ENCODE results near the gene DNMT3L. TPM values are rescaled to one million over a fixed set of nuclear protein-coding genes. Genes with fewer than 3 reads are reported as not detected.

The DNMT3L gene
- total RNA-seq (2021; fragmentation: NEBNext Ultra II Directional; extraction: Animal tissue kit (Norgen Biotek cat#: 25700)): not detected
- long read RNA-seq: 0 reads

DNA sequence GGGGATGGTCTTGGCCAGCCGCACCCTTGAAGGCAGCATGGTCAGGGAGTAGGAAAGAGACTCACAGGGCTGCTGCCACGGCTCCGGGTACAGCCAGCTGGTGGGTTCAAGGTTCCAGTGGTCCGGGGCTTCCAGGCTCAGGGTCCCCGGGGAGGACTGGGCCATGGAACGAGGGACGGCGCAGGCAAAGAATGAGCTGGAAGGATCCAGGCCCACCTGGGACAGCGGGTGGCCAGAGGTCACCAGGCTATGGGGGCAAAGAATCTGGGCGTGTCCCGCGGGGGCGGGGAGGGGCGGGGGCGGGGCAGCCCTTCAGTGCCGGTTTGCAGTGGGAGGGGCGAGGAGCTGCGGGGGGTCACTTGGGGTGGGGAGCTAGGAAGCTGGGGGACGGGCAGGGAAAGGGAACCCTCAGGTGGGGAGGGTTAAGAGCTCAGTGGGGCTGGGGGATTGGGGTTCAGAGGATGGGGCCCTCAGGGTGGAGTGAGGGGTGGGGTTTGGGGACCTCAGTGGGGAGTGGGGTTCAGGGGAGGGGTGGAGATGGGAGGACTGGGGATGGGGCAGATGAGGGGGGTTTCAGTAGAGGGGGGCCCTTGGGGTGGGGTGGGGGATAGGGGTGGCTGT is at the start of gene DNMT3L:
DNMT3L (minus strand) TSS at position 223 of the 621 bp plus-strand sequence. CDS start 638 bp downstream, outside the sequence.
- no peak for TF ChIP-seq CTCF (IDR thresholded peaks at IDR 0.05)
- H3K27ac Mint-ChIP-seq: no peak within 1 kb of the TSS
- no peak for DNase-seq
- no peaks in the 10 kb centered on the region for H3K36me3 Mint-ChIP-seq (ENCODE audit: low read depth)
- H3K27me3 Mint-ChIP-seq (ENCODE audit: insufficient read depth): peaks cover 13% of the 10 kb centered on the region
- H3K4me1 Mint-ChIP-seq (ENCODE audit: low read depth): no peaks in the 10 kb centered on the region
- H3K9me3 Mint-ChIP-seq: no peaks in the 10 kb centered on the region
- no peak within 1 kb of the TSS for H3K4me3 Mint-ChIP-seq

DNA sequence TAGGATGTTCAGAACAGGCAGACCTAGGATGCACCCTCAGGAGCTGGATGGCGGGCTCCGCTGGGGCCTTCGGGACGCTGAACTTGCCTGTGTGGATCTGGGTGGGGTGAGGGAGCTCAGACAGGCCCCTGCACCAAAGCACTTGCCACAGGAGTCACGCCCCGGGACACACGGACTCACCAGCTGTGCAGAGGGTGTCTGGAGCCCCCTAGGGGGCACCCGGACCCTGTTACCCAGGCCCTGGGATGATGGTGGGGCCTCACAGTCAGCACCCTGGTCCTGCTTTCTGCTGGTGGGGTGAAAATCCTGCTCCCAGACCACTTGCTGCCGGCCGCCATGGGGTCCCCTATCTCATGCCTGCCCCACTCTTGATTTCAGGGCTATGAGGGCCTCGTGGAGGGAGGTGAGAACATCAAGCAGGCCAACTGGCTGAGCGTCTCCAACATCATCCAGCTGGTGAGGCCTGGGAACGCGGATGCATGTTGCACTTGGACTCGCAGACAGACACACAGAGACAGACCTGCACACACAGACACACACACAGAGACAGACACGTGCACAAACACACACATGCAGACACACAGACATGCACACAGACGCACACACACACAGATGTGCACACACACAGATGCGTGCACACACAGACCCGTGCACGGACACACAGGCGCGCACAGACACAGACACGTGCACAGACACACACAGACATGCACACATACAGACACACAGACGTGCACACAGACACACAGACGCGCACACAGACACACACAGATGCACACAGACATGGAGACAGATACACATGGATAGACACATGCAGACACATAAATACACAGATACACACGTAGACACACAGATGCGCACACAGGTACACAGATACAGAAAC is 49.2 kb upstream of the DNMT3L start:
- H3K27ac Mint-ChIP-seq: no peak overlapping the region
- H3K36me3 Mint-ChIP-seq (ENCODE audit: low read depth): peaks cover 7% of the 10 kb centered on the region
- H3K27me3 Mint-ChIP-seq (ENCODE audit: insufficient read depth): no peaks in the 10 kb centered on the region; the same call in 1 of the 2 replicates
- TF ChIP-seq CTCF (IDR thresholded peaks at IDR 0.05): no peak
- DNase-seq: no peak
- no peaks in the 10 kb centered on the region for H3K4me1 Mint-ChIP-seq (ENCODE audit: low read depth)
- H3K9me3 Mint-ChIP-seq: no peaks in the 10 kb centered on the region
- H3K4me3 Mint-ChIP-seq: no peak overlapping the region

DNA sequence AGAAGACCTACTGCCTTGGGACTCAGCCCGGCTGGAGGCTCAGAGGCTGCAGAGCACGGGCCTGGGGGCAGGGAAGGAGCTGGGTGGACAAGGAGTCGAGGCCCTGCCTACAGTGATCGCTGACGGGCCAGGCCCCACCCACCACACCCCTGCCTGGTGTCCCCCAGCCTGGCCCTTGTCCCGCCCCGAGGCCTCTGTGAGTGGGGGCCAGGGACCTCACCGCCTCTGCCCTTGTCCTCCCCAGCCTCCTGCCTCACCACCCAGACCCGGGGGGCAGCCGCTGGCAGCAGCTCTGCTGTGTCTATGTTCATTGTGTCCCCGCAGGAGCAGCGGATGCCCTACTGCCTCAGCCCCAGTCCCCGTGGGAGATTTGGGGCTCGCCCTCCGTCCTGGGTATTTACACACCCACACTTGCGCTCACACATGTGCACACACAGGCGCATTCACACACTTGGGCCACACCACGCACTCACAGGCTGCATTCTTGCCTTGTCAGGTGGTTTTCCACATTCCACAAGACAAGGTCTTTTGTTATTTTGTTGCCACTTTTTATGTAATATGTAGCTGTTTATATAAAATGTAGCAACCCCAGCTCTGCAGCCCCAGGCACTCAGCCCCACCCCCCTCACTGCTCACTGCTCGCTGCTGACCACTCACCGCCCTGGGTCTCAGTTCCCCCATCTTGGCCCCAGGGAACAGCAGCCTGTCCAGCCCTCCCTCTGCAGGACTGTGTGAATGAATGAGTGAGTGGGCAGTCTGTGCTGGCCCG is 45.4 kb upstream of the DNMT3L start:
- H3K4me3 Mint-ChIP-seq: no peak overlapping the region
- peaks cover 7% of the 10 kb centered on the region for H3K4me1 Mint-ChIP-seq (ENCODE audit: low read depth)
- H3K36me3 Mint-ChIP-seq (ENCODE audit: low read depth): peaks cover 7% of the 10 kb centered on the region
- TF ChIP-seq CTCF (IDR thresholded peaks at IDR 0.05): no peak
- H3K27me3 Mint-ChIP-seq (ENCODE audit: insufficient read depth): peaks cover 2% of the 10 kb centered on the region
- no peak overlapping the region for H3K27ac Mint-ChIP-seq
- DNase-seq: no peak
- H3K9me3 Mint-ChIP-seq: no peaks in the 10 kb centered on the region

DNA sequence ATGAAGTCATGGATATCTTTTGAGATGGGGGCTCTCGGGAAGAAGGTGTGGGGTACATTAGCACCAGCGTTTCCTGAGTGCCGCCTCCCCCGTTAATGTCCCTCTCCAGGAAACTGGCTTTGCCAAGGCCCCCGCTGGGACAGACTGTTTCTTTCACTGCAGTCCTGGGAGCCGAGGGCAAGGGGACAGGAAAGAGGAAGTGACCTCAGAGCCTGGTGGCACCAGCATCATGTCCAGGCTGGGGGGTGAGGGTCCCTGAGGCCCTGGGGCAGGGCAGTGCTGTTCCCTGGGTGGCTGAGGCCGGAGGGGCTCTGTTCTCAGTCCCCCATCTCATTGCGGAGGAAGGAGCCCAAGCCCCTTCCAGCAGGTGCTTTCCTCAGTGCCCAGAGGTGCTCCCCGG is 44.0 kb upstream of the DNMT3L start:
- Mint-ChIP-seq H3K4me1 (ENCODE audit: low read depth) (peaks cover 15% of the 10 kb centered on the region), H3K9me3 (no peaks in the 10 kb centered on the region), H3K36me3 (ENCODE audit: low read depth) (no peaks in the 10 kb centered on the region), H3K4me3 (no peak overlapping the region), H3K27ac (no peak overlapping the region), H3K27me3 (ENCODE audit: insufficient read depth) (peaks cover 5% of the 10 kb centered on the region)
- TF ChIP-seq CTCF (IDR thresholded peaks at IDR 0.05): no peak
- DNase-seq: no peak

GRCh38 chr21:44304877-44305293 is 43.2 kb upstream of the DNMT3L start:
- no peaks in the 10 kb centered on the region for H3K36me3 Mint-ChIP-seq (ENCODE audit: low read depth)
- TF ChIP-seq CTCF (IDR thresholded peaks at IDR 0.05): peak; percentile 77
- DNase-seq: no peak
- no peak overlapping the region for H3K4me3 Mint-ChIP-seq
- no peaks in the 10 kb centered on the region for H3K9me3 Mint-ChIP-seq
- no peak overlapping the region for H3K27ac Mint-ChIP-seq
- peaks cover 16% of the 10 kb centered on the region for H3K4me1 Mint-ChIP-seq (ENCODE audit: low read depth)
- peaks cover 5% of the 10 kb centered on the region for H3K27me3 Mint-ChIP-seq (ENCODE audit: insufficient read depth)
